Cerebellar nuclear complex (tissue), 1 donor: ENCODE measurements around the gene PPA2.
"Not testable (repeated sequence)": the region's sequence is repeated elsewhere in the genome, so short reads cannot be mapped to it uniquely, and the experiment has no call there.

Experiments used
- DNase-seq, 2 experiments: peaks; one replicate each; lab custom pipeline; 2025; lab: John Stamatoyannopoulos, UW

Gene PPA2

DNA sequence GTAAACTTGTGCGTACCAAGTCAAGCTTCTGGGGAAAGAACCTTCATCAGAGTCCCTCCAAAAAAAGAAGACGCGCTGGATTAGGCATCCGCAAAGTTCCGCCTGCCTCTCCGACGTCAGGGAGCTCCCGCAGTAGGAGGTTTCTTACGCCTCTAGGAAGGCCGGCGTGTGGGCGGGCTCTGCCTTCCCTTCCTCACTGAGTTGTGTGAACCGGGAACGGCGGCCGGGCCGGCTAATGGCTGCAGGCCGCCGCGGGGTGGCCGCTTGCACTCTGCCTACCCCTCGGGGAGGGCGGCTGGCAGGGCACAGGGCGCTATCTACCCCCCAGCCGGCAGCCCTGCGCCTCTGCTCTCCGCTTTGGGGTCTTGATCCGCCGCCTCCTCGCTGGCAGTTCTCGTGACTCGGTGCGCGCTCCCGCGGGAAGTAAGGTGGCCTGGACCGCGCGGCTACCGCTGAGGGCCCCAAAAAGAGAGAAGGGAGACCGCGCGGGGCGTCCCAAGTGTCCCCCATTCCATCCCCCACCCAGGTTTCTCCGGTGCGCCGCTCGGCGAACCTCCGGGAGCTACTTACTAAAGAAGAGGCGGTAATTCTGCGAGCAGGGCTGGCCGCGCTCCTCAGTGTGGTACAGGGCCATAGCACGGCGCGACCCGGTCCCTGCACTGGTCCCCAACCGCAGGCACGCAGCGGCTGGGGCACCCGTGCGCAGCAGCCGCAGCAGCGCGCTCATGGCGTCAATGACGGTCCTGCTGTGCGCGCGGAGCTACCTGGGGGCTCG, at the start of gene PPA2:
Gene PPA2 (minus strand): TSS at position 739 of the 775 bp plus-strand sequence. CDS start 12 bp downstream, at position 727.
- peak; percentile 2 to 23 for DNase-seq

DNA sequence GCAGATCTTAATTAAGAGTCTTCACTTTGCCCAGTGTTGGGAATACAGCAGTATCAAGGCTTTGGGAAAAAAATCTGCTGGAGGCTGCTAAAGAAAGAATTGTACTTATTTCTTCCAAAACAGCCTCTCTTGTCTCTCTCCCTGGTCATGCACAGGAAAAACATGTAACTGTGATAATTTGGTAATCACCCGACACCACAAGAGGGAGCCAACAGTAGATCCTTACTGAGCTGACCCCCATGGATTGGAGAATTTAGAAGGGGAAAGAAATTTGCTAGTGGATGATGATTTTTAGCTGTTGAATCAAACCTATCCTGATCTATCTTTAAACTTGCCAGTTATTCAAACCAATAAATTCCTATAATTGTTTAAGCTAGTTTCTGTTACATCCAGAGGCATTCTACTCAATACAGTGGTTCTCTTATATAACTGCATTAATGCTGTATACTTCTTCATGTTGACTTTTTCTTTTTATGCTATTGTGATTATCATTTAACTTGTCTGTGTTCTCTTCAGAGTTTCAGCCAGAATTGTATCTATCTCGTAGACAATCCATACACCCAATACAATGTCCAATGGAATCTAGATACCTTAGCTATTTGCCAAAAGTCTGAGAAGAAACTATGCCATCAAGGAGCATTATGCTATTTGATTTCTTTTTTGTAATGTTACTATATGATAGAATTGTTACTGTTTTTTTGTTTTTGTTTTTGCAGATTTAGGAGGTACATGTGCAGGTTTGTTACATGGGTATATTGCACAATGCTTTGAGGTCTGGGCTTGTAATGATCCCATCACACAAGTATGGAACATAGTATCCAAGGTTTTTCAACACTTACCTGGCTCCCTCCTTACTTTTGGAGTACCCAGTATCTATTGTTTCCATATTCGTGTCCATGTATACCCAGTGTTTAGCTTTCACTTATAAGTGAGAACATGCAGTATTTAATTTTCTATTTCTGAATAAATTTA, 47.2 kb upstream of the PPA2 start:
- no peak for DNase-seq

DNA sequence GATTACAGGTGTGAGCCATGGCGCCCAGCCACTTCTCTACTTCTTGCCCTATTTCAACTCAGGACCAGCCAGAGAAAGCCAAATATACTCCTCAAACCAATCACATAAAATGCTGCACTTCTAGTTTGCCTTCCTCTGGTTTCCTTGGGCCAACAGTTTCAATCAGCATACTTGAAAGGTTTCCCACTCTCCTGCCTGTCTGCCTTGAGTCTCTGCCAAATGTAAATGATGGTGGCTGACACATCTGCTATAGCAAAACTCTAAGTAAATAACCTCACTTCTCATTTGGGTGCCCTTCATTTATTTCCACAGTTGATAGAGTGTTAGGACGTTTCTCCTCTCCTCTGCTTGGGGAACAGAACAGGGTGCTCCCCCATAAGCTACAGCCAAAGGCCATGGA, 36.4 kb upstream of the PPA2 start:
- DNase-seq = no peak

DNA sequence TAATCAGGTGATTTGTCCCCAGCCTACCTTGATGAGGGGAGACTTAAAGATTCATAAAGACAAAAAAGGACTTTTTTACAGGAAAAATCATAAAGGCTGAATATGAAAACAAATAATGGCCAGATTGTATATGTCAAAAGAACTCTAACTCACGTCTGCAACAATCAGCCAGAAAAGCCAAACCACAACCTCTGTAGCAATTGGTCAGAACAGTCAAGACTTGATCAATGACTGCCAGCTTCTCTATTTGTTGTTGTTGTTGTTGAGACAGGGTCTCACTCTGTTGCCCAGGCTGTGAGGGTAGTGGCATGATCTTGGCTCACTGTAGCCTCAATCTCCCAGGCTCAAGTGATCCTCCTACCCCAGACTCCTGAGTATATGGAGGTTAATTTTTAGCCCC, 35.9 kb upstream of the PPA2 start:
- DNase-seq = no peak

DNA sequence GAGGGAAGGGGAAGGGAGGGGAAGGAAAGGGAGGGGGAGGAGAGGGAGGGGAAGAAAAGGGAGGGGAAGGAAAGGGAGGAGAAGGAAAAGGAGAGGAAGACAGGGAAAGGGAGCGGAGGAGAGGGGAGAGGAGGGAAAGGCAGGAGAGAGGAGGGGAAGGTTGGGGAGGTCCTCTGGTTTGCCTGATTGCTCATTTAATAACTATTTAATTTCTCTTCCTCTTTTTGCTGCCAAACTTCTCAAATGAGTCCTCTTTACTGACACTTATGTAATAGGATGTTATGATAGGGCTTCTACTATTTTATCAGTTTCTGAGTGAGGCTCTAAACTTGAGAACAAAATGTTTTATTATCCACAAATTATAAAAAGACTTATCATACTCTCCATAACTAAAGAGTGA, 35.4 kb upstream of the PPA2 start:
- DNase-seq = no peak

DNA sequence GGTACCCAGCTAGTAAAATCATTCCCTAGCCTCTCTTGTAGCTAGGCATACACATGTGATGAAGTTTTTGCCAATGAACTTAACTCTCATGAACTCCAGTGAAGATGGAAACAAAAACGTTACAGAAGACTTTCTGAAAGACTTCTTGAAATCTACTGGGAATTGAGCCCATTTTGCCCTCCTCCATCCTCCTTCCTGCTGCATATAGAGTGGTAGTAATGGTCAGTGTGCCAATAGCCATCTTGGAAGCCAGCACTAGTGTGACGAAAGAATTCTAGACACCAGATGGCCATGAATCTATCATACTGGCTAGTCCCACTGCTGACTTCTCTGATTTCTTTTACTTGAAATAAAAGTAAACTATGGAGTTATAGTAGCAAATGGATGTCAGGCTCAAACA, 30.9 kb upstream of the PPA2 start:
- no peak for DNase-seq

DNA sequence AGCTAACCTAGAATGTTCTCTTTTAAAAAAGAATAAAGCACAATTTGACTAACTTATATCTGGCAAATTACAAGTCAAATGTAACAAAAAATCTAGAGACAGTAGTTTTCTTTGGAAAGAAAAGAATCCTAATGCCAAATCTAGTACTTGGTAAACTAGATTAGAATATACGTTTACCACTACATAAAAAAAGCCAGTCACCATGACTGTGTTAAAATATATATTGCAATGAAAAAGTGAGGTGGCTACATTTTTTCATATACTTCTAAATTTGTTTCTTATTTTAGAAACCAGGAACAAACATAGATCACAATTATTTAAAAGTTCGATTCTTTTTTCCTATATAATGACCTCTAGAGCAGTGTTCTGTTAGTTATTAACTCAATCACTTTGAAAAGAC, 29.6 kb upstream of the PPA2 start:
- no peak for DNase-seq

DNA sequence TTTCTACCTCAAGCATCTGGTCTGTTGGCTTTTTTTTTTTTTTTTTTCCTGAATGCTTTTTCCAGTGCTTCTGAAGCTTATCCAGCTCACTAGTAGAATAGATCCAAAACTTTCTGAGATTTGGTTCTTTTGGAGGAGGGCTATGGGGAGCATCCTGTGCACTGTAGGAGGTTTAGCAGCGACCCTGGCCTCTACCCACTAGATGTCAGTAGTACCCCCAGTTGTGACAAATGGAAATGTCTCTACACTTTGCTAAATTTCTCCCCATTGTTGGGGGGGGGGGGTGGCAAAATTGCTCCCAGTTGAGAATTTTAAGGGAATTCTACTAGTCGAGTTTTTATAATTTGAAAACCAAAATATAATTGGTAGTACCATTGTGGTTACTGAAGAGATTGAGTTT, 23.0 kb upstream of the PPA2 start:
- no peak for DNase-seq

DNA sequence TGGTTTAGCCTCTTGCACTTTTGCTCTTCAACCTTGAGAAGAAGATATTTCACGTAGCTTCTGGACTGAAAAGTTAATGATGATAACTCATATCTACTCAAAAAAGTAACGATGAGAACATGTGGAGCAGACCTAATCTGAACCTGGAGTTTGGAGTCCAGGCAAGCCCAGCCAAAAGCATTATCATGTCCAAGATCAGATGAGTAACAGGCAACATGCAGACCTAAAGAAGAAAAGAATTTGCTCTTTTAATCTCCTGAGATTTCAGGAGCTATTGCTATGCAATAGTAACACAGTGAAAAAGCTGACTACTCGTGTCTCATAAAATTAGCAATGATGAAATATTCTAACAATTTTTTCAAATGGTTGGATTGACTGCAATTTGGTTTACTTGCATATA, 21.8 kb upstream of the PPA2 start:
- DNase-seq = no peak

DNA sequence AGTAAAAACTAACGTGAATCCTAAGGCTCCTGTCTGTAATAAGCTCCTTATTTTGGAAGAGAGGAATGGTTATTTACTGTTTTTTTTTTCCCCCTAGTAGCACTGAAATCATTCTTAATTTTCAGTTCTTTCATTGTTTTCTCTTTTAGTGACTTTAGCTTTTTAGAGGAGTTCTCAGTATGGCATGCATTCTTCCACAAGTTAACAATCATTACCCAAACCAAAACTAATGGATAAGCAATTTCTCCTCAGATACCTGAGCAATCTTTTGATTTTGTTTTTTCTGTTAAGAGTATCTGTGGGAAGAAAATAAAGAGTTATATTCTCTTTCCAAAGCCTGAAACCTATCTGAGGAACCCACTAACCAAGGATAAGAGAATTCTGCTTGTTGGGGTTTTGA, 16.7 kb upstream of the PPA2 start:
- DNase-seq = no peak

DNA sequence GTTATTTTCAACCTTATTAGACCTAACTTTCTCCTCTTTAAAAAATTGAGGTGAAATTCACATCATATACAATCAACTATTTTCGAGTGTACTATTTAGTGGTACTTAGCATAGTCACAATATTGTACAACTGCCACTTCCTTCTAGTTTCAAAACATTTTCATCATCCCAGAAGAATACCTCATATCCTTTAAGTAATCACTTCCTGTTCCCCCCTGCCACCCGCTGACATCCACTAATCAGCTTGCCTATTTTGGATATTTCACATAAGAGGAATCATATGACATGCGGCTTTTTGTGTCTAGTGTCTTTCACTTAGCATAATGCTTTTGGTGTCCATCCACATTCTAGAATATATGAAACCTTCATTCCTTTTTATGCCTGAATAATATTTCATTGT, 10.0 kb upstream of the PPA2 start:
- DNase-seq = no peak

DNA sequence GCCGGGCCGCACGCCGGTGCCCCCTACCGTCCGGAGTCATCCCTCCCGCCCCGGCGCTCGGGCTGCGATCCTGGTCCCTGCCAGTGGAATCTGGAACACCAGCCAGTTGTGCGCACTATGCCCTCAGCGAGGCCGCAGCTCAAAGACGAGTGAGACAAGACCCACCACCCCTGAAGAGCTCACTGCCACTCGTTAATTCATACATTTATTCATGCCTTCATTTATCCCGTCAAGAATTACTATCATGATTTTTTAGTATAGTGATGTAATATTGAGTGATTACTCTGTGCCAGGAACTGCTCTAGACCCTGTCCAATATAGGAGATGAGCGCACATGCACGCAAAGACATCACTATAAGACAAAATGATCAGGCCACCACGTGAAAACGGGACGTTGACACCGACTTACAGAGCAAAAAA, 247 bp upstream of the PPA2 start:
- no peak for DNase-seq

DNA sequence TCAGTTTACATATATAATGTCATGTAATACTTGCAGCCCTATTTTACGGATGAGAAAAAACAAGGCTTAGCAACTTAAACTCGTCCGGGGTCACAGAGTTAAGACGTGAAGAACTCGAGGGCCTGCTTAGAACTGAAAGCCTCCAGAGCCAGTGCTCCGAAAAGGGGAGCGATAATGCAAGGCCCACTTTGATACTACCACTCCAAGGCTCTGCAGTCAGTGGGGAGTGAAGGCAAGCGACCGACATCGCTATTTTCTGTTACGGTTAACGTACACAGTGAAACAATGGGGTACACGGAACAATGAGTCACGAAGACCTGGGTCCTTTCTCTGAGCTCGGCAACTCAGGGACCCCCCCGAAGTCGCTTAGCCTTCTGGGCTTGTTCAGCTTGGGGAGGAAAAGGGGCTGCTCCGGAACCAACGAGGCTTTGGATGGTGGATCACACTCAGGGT, 965 bp downstream of the PPA2 start:
- no peak for DNase-seq

DNA sequence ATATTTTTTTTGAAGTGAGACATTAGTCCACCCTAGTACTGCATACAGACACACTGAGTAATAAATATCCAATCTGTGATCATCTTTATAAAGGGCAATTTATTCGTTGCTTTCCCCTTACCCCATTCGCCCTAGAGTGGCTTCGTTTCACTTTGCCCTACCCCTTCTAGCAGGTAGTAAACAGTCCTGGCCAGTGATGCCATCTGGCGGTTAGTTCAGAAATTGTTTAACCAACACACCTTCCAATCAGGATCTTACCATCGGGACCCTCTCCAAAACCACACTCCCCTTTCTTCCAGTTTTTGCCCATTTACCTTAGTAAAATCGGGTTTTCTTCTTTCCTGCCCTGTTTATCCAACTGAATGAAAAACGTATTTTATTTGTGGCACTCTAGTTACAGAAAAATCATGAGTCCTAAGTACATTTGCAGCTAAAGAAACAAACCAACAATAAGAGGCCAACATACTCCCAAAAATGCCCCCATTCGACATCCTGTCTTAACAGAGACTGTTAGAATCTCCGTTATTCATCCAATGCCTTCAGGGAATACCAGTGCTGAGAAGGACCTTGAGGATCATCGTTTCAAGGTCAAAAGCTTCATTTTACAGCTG, 2.2 kb downstream of the PPA2 start:
- peak in 1 of 2 experiments; percentile 3 for DNase-seq

DNA sequence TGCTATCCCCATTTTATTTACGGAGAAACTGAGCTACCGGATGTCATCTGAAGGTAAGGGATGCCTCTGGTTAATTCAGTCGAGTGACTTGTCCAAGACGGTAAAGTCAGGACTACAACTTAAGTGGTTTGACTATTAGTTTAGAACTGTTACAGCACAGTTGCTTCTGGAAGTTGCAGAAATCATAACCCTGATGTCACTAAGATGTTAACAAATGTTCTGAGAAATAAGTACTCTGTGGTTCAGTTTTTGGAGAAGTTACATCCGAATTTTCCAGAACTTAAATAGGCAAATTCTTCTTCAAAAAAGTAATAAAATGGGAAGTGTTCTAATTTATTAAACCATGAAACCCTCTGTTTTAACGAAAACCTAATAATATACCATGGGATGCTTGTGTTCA, 3.1 kb downstream of the PPA2 start:
- no peak for DNase-seq

DNA sequence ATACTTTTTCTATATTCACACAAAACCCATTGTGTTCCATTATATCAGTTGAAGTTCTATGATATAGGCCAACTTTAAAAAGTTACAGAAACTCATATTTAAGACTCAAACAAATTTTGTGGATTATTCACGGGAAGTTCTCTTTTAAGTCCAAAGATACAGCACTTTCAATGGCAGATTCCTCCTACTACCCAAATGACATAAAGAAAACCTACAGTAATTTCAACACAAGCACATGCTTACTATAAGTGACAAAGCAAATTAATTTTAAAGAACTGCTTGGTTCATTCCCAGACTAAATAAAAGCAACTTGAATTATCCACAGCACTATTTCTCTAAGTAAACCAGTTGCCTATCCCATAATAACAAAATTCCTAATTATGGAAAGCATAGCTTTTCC, 4.1 kb downstream of the PPA2 start:
- DNase-seq = no peak

DNA sequence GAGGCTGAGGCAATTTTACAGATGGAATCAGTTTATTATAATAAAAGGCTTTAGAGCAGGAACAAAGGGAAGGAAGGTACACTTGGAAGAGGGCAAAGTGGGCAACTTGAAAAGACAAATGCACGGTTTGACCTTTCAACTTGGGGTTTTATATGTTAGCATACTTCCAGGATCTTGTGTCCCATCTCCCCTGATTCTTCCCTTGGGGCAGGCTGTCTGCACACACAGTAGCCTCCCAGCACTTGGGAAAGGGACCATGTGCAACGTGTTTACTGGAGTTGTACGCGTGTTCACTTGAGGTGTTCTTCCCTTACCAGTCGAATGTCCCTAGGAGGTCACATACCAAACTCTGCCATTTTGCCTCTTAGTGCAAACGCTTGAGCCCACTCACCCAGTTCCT, 7.3 kb downstream of the PPA2 start:
- no peak for DNase-seq

DNA sequence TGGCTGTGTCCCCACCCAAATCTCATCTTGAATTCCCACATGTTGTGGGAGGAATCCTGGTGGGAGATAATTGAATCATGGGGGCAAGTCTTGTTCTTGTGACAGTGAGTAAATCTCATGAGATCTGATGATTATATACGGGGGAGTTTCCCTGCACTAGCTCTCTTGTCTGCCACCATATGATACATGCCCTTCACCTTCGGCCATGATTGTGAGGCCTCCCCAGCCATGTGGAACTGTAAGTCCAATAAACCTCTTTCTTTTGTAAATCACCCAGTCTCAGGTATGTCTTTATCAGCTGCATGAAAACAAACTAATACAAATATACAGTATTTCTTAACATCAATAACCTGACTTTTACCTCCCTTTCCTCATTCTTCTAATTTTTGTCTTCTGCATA, 9.3 kb downstream of the PPA2 start:
- not testable (repeated sequence) for DNase-seq

DNA sequence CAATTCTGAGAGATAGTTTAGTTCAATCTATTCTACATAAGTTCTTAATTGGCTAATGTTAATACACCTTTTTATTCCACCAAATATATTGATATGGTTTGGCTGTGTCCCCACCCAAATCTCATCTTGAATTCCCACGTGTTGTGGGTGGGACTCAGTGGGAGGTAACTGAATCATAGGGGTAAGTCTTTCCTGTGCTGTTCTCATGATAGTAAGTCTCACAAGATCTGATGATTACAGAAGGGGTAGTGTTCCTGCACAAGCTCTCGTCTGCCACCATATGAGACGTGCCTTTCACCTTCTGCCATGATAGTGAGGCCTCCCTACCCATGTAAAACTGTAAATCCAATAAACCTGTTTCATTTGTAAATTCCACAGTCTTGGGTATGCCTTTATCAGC, 11.3 kb downstream of the PPA2 start:
- DNase-seq = no peak

DNA sequence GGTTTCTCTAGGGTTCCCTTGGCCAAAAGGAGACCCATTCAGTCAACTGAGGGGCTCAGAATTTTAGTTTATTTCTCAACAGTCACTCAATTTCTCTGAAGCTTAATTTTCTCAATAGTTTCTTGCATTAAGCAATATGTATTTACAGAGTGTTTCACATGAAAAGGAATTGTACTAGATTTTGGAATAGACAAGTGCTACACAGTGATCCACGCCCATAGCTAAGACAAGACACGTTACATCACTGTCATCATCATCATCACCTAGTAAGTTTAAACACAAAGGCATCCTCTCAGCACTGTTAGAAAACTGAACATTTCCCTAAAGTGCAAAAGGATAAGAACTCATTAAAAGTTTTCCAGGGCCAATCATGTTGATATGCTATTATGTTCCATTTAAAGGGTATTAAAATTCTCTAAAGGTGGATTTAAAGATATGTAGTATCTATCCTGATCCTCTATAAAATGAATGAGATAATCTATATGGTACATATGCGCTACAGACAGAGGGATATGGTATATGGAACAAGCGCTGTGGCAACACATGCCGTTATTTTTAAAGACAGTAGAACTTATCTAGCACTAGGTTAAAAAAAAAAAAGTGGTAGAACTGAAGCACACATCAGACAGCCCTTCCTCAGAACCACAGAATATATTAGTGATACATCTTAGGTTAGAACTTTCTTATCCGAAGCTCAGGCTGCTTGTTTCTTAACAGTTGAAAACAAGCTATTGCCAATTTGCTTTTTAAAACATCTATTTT, 12.1 kb downstream of the PPA2 start:
- no peak for DNase-seq

DNA sequence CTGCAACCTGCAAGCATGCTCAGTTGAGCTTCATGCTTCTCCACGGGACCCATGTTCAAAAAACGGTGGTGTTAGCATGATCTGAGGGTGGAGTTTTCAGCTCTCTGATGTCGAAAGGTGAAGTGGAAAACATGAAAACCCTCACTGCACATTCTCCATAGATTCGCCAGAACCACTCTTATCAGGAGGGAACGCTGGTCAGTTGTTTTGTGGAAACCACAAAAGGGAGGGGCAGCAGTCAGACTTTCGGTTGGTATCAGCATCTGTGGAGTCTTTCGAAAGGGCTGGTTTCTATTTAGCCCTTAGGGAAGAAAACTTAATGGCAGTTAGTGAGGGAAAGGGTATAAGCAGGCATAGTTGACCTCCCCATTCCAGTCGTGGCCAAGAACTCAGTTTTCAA, 12.6 kb downstream of the PPA2 start:
- no peak for DNase-seq

DNA sequence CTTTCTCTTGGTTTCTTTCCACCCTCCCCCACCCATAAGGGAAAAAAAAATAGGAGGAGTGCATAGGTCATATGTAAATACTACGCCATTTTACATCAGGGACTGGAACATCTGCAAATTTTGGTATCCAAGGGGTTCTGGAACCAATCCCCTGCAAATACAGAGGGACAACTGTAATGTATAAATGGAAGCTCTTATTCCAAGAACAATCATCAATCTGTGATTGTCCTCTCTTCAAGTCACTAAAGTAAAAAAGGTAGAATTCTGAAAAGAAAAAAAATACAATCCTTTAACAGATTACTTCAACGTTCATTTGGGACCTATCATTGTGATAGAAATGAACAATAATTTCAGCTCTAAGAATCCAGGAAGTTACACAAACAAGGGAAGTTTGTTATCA, 13.6 kb downstream of the PPA2 start:
- DNase-seq = no peak
